ENCODE measurements around the gene GADD45B. TPM values are rescaled to one million over a fixed set of nuclear protein-coding genes. Genes with fewer than 3 reads are reported as not detected.

The GADD45B gene
- total and polyA plus RNA-seq, 10 of the 15 experiments (the other 5 are each of a cell fraction or from before 2014, with no cell fraction given) = 2.4 to 180 (median 91.1) TPM

- TF ChIP-seq MEF2B (IDR thresholded peaks at IDR 0.05; ENCODE audit: partially characterized antibody, poor library complexity, severe bottlenecking) (no peak), SIX5 (IDR thresholded peaks at IDR 0.05; ENCODE audit: low read depth, low read length, severe bottlenecking) (no peak), CUX1 (IDR thresholded peaks at IDR 0.05; ENCODE audit: insufficient replicate concordance, low read depth, low read length) (no peak), RAD51 (IDR thresholded peaks at IDR 0.05) (no peak), BCLAF1 (IDR thresholded peaks at IDR 0.05) (no peak), EGR1 (IDR thresholded peaks at IDR 0.05; ENCODE audit: borderline replicate concordance in 1 of 2, low read depth in 2 of 2, low read length in 2 of 2) (no peak), ATF3 (IDR thresholded peaks at IDR 0.05; ENCODE audit: borderline replicate concordance, extremely low read depth, low read depth, low read length) (no peak), ZNF24 (IDR thresholded peaks at IDR 0.05) (no peak), ESRRA (IDR thresholded peaks at IDR 0.05; ENCODE audit: low read length) (no peak), KDM1A (IDR thresholded peaks at IDR 0.05; ENCODE audit: borderline replicate concordance) (no peak), JUNB (IDR thresholded peaks at IDR 0.05) (no peak), CBX5 (IDR thresholded peaks at IDR 0.05; ENCODE audit: low read depth) (no peak), CREM (IDR thresholded peaks at IDR 0.05; ENCODE audit: low read depth) (peak; percentile 54; the same call in 1 of the 2 replicates), MLLT1 (IDR thresholded peaks at IDR 0.05) (no peak), ZBTB33 (IDR thresholded peaks at IDR 0.05) (no peak), NFXL1 (IDR thresholded peaks at IDR 0.05; ENCODE audit: borderline replicate concordance) (no peak), RB1 (IDR thresholded peaks at IDR 0.05; ENCODE audit: borderline replicate concordance) (no peak), IKZF1 (conservative IDR thresholded peaks at IDR 0.05) (peak; percentile 85)
Observed at GRCh38 chr19:2494447-2495129, 18.7 kb downstream of the GADD45B start (continued).
